Loucy (cell line): ENCODE data around the gene MMP24.

ENCODE experiments used
- H2AFZ ChIP-seq: fragments of 200-600 bp; sonication (generic); 2 replicates; pipeline ENCODE4 v1.6.0; 2016; ENCODE audit warnings: antibody characterized with exemption, mild to moderate bottlenecking, low read length, moderate library complexity
- H3F3A ChIP-seq: fragments of 200-600 bp; 2 replicates; pipeline ENCODE4 v1.6.0; 2016; ENCODE audit warnings: antibody characterized with exemption, low read depth, mild to moderate bottlenecking
- H3K27me3 ChIP-seq: fragments of 200-600 bp; sonication (generic); 2 replicates; pipeline ENCODE4 v1.6.1; 2014; ENCODE audit warnings: low read length, mild to moderate bottlenecking; ENCODE audit not compliant: insufficient read depth, poor library complexity, severe bottlenecking
- H3K36me3 ChIP-seq: fragments of 200-600 bp; sonication (generic); 2 replicates; pipeline ENCODE4 v1.6.1; 2016; ENCODE audit warnings: low read length; ENCODE audit not compliant: insufficient read depth
- H3K4me1 ChIP-seq: fragments of 200-600 bp; sonication (generic); 2 replicates; pipeline ENCODE4 v1.5.1; 2014; ENCODE audit warnings: low read length, mild to moderate bottlenecking; ENCODE audit not compliant: insufficient read depth, poor library complexity, severe bottlenecking
- H3K4me2 ChIP-seq: fragments of 200-600 bp; sonication (generic); 2 replicates; pipeline ENCODE4 v1.6.0; 2014; ENCODE audit warnings: antibody characterized with exemption, low read length, low read depth, mild to moderate bottlenecking; ENCODE audit not compliant: poor library complexity, severe bottlenecking
- H3K4me3 ChIP-seq: fragments of 200-600 bp; sonication (generic); 2 replicates; pipeline ENCODE4 v1.5.1; 2014; ENCODE audit warnings: low read length, mild to moderate bottlenecking, mixed read lengths; ENCODE audit not compliant: poor library complexity, severe bottlenecking
- H3K79me2 ChIP-seq: fragments of 200-600 bp; sonication (generic); 2 replicates; pipeline ENCODE4 v1.6.1; 2014; ENCODE audit warnings: low read length; ENCODE audit not compliant: insufficient read depth
- H3K9ac ChIP-seq: fragments of 200-600 bp; sonication (generic); 2 replicates; pipeline ENCODE4 v1.6.0; 2014; ENCODE audit warnings: mild to moderate bottlenecking, low read depth, low read length, moderate library complexity; ENCODE audit not compliant: poor library complexity, severe bottlenecking
- H3K9me2 ChIP-seq: fragments of 200-600 bp; sonication (generic); replicated peaks from 2 replicates; pipeline ENCODE4 v1.6.1; 2016; ENCODE audit warnings: low read depth, low read length, mixed read lengths
- H3K9me3 ChIP-seq: fragments of 200-600 bp; sonication (generic); 2 replicates; pipeline ENCODE4 v1.6.1; 2014; ENCODE audit warnings: mild to moderate bottlenecking, antibody characterized with exemption, low read length, low read depth; ENCODE audit not compliant: insufficient read depth
- H4K20me1 ChIP-seq: fragments of 200-600 bp; sonication (generic); 2 replicates; pipeline ENCODE4 v1.6.0; 2014; ENCODE audit warnings: antibody characterized with exemption, low read length, mild to moderate bottlenecking; ENCODE audit not compliant: insufficient read depth, poor library complexity, severe bottlenecking
- EZH2phosphoT487 ChIP-seq: fragments of 200-600 bp; IDR thresholded peaks from 2 replicates; pipeline ENCODE4 v1.6.1; 2018; ENCODE audit warnings: antibody characterized with exemption, mild to moderate bottlenecking, moderate library complexity, borderline replicate concordance
- TF ChIP-seq, protein P1 (sequence below): fragments of 200-600 bp; sonication (generic); conservative IDR thresholded peaks from 2 replicates; pipeline ENCODE4 v1.5.1; 2014; ENCODE audit warnings: mild to moderate bottlenecking, antibody characterized with exemption, low read length

The MMP24 gene

GRCh38 chr20:35290186-35290886 lies 63.8 kb downstream of the MMP24 start:
- Histone ChIP-seq H2AFZ (no peak overlapping the region), H4K20me1 (no peaks in the 10 kb centered on the region), H3K79me2 (no peaks in the 10 kb centered on the region), H3K9ac (no peak overlapping the region), H3K4me1 (no peaks in the 10 kb centered on the region), H3K9me2 (no peaks in the 10 kb centered on the region), H3K4me2 (no peak overlapping the region), H3F3A (no peaks in the 10 kb centered on the region), H3K4me3 (no peak overlapping the region), H3K27me3 (no peaks in the 10 kb centered on the region), H3K9me3 (no peaks in the 10 kb centered on the region), H3K36me3 (no peaks in the 10 kb centered on the region)
- TF ChIP-seq EZH2phosphoT487: no peak
- TF ChIP-seq, protein P1, sequence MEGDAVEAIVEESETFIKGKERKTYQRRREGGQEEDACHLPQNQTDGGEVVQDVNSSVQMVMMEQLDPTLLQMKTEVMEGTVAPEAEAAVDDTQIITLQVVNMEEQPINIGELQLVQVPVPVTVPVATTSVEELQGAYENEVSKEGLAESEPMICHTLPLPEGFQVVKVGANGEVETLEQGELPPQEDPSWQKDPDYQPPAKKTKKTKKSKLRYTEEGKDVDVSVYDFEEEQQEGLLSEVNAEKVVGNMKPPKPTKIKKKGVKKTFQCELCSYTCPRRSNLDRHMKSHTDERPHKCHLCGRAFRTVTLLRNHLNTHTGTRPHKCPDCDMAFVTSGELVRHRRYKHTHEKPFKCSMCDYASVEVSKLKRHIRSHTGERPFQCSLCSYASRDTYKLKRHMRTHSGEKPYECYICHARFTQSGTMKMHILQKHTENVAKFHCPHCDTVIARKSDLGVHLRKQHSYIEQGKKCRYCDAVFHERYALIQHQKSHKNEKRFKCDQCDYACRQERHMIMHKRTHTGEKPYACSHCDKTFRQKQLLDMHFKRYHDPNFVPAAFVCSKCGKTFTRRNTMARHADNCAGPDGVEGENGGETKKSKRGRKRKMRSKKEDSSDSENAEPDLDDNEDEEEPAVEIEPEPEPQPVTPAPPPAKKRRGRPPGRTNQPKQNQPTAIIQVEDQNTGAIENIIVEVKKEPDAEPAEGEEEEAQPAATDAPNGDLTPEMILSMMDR: no peak

GRCh38 chr20:35290887-35291417 lies 64.5 kb downstream of the MMP24 start:
- Histone ChIP-seq H2AFZ (no peak overlapping the region), H3K9ac (no peak overlapping the region), H3K79me2 (no peaks in the 10 kb centered on the region), H3K9me3 (no peaks in the 10 kb centered on the region), H3K27me3 (no peaks in the 10 kb centered on the region), H3K36me3 (no peaks in the 10 kb centered on the region), H3K4me2 (no peak overlapping the region), H3K4me3 (no peak overlapping the region), H3K9me2 (no peaks in the 10 kb centered on the region), H4K20me1 (no peaks in the 10 kb centered on the region), H3K4me1 (no peaks in the 10 kb centered on the region), H3F3A (no peaks in the 10 kb centered on the region)
- TF ChIP-seq EZH2phosphoT487: no peak

DNA sequence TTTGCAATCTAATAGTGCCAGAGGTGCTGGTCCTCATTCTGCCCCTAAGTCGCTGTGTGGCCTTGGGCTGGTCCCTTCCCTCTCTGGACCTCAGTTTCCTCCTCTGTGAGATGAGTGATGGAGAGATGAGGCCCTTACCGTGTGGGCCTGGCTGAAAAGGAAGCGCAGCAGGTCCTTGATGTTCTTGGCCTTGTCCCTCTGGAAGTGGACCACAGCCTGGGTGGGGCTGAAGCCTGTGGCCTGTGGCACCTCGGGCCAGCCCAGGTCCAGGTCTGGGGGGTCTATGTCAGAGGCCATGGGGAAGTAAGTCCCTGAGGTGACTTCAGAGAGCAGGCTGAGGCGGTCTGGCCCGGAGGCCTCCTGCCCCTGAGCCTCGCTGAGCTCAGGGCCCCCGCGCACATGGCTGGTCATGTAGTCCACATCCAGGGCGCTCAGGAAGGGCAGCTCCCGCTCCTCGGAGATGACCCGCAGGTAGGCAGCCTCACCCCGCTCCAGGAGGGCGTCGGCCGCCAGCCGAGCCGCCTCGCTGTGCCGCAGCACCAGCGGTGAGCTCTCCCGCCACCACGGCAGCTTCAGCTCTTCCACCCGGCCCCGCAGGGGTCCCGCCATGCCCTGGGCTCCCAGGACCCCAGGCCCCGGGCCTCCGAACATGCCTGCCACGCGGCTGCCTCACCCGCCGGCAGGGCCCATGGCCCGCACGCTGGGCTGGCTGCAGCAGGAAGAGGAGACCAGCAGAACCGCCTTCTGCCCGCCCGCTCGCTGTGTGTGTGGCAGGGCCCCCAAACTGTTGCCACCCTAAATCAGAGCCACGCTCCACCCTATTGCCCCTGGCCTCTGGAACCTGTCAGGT lies 65.4 kb downstream of the MMP24 start, which contains the start of gene FAM83C:
FAM83C (minus strand) TSS at position 772 of the 850 bp plus-strand sequence; CDS start at position 651, 121 bp downstream.
- no peak within 1 kb of the TSS for H3K4me2 ChIP-seq
- H3K9ac ChIP-seq: no peak within 1 kb of the TSS
- no peak within 1 kb of the TSS for H3K4me3 ChIP-seq
- no peaks in the 10 kb centered on the region for H3K4me1 ChIP-seq
- no peaks in the 10 kb centered on the region for H3K79me2 ChIP-seq
- no peaks in the 10 kb centered on the region for H4K20me1 ChIP-seq
- no peaks in the 10 kb centered on the region for H3K9me2 ChIP-seq
- no peaks in the 10 kb centered on the region for H3K27me3 ChIP-seq
- no peaks in the 10 kb centered on the region for H3K9me3 ChIP-seq
- no peak for TF ChIP-seq EZH2phosphoT487
- TF ChIP-seq, protein P1: no peak
- H3K36me3 ChIP-seq: no peaks in the 10 kb centered on the region
- H3F3A ChIP-seq: no peaks in the 10 kb centered on the region
- H2AFZ ChIP-seq: no peak within 1 kb of the TSS
